Calu3 (cell line): ENCODE measurements around the gene RRP12. TPM values are rescaled to one million over a fixed set of nuclear protein-coding genes. Genes with fewer than 3 reads are reported as not detected.

ENCODE experiments used
- Bru-seq: library from RNA; stranded (reverse); fragments of 400-500 nt; gene quantifications from one replicate; lab custom pipeline; 2021; lab: Mats Ljungman, UMichigan
- BruChase-seq, 2 experiments: library from RNA; stranded (reverse); fragments of 400-500 nt; gene quantifications; one replicate each; lab custom pipeline; 2021; lab: Mats Ljungman, UMichigan
- BruUV-seq: library from RNA; stranded (reverse); fragments of 400-500 nt; replicated peaks from 2 replicates; lab custom pipeline; 2021; lab: Mats Ljungman, UMichigan
- CTCF ChIA-PET: fragments of 300-600 bp; sonication (Branson Sonifier 250); formaldehyde crosslinking; loops from one replicate; lab custom pipeline; 2022; ENCODE audit warnings: antibody characterized with exemption; lab: Charles Lee
- DNase-seq: peaks from one replicate; pipeline ENCODE4 v3.0.0; 2022
- H3K27ac Mint-ChIP-seq: one replicate; pipeline ENCODE4 v1.8.0; 2022; ENCODE audit warnings: mixed read lengths; ENCODE audit not compliant: unreplicated experiment
- H3K27me3 Mint-ChIP-seq: one replicate; pipeline ENCODE4 v1.8.0; 2022; ENCODE audit warnings: mixed read lengths; ENCODE audit not compliant: unreplicated experiment
- H3K36me3 Mint-ChIP-seq: one replicate; pipeline ENCODE4 v1.8.0; 2022; ENCODE audit warnings: mild to moderate bottlenecking, moderate library complexity, mixed read lengths; ENCODE audit not compliant: insufficient read depth, unreplicated experiment
- H3K4me1 Mint-ChIP-seq: one replicate; pipeline ENCODE4 v1.8.0; 2022; ENCODE audit warnings: mild to moderate bottlenecking, low read depth, mixed read lengths; ENCODE audit not compliant: unreplicated experiment
- H3K4me3 Mint-ChIP-seq: one replicate; pipeline ENCODE4 v1.8.0; 2022; ENCODE audit warnings: mild to moderate bottlenecking, low read depth, moderate library complexity, mixed read lengths; ENCODE audit not compliant: unreplicated experiment
- H3K9me3 Mint-ChIP-seq: one replicate; pipeline ENCODE4 v1.8.0; 2022; ENCODE audit warnings: low read depth, mixed read lengths; ENCODE audit not compliant: unreplicated experiment
- intact Hi-C: fragments of 100-400 bp; cut with micrococcal nuclease; formaldehyde crosslinking; loops from one replicate; pipeline ENCODE4 v1.10.0; 2022; ENCODE audit not compliant: unreplicated experiment
- long read RNA-seq: library from polyadenylated mRNA; stranded (forward); transcript quantifications from one replicate; pipeline ENCODE4 v2.0.0, GENCODE V29; 2022
- total RNA-seq: library from RNA; stranded (reverse); gene quantifications from 2 replicates; pipeline ENCODE4 v1.2.3, GENCODE V29; 2022
- TF ChIP-seq, protein P1 (sequence below): fragments of 200-600 bp; IDR thresholded peaks from one replicate; pipeline ENCODE4 v1.8.0; 2022; ENCODE audit warnings: antibody characterized with exemption; ENCODE audit not compliant: unreplicated experiment

RRP12 gene, protein sequence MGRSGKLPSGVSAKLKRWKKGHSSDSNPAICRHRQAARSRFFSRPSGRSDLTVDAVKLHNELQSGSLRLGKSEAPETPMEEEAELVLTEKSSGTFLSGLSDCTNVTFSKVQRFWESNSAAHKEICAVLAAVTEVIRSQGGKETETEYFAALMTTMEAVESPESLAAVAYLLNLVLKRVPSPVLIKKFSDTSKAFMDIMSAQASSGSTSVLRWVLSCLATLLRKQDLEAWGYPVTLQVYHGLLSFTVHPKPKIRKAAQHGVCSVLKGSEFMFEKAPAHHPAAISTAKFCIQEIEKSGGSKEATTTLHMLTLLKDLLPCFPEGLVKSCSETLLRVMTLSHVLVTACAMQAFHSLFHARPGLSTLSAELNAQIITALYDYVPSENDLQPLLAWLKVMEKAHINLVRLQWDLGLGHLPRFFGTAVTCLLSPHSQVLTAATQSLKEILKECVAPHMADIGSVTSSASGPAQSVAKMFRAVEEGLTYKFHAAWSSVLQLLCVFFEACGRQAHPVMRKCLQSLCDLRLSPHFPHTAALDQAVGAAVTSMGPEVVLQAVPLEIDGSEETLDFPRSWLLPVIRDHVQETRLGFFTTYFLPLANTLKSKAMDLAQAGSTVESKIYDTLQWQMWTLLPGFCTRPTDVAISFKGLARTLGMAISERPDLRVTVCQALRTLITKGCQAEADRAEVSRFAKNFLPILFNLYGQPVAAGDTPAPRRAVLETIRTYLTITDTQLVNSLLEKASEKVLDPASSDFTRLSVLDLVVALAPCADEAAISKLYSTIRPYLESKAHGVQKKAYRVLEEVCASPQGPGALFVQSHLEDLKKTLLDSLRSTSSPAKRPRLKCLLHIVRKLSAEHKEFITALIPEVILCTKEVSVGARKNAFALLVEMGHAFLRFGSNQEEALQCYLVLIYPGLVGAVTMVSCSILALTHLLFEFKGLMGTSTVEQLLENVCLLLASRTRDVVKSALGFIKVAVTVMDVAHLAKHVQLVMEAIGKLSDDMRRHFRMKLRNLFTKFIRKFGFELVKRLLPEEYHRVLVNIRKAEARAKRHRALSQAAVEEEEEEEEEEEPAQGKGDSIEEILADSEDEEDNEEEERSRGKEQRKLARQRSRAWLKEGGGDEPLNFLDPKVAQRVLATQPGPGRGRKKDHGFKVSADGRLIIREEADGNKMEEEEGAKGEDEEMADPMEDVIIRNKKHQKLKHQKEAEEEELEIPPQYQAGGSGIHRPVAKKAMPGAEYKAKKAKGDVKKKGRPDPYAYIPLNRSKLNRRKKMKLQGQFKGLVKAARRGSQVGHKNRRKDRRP (N-terminal part only)
- total RNA-seq (52.6 and 54.6 TPM in 2 replicates), Bru-seq, nascent RNA (percentile 52 among the genes with signal in this experiment), BruChase-seq, experiment 1, labeled RNA remaining after a 6-hour chase (percentile 61 among the genes with signal in this experiment), BruChase-seq, experiment 2, labeled RNA remaining after a 2-hour chase (percentile 55 among the genes with signal in this experiment)
- long read RNA-seq, full-length matches to known transcripts, result 15 of 31 reads
- long read RNA-seq, partial matches to known transcripts, result 9 of 31 reads
- long read RNA-seq, other reads (novel, unspliced or antisense), result 7 of 31 reads

DNA sequence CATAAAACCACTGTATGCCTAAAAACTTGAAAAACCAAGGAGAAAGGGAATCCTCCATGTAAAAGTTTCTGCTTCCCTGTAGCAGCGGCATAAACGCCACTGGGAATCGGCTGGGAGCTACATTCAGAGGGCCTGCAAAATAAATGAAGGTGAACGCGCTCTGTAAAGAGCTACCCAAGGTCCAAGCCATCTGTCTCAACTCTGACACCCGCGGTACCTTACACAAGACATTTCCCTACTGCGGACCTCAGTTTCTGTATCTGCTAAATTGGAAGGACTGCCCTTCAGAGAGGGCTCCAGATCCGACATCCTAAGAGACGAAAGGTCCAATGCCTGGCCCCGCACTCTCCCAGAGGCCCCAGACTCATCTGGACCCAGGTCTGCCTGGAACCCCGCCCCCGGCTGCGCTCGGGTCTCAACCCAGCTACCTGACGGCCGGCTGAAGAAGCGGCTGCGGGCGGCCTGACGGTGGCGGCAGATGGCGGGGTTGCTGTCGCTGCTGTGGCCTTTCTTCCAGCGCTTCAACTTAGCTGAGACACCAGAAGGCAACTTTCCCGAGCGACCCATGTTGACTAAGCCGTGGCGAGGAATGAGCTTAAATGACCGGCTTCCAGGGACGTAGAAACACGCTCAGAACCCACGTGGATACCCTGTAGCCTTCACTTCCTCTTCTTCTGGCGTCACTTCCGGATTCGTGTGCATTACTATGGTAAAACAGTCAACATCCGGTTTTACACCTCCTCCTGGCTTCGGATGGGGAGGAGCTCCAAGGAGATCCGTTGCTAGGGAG lies at the start of gene RRP12:
RRP12 (minus strand) TSS at position 676 of the 790 bp plus-strand sequence; CDS start at position 567, 109 bp downstream.
- CTCF ChIA-PET, result interaction anchor here (0.6 to 2.0 kb wide), 6 partner anchors 10 to 164 kb away, joined by 3 to 9 read pairs (median 4); no protein-coding TSS in a partner anchor
- BruUV-seq, result TSS peak; percentile 82
- Mint-ChIP-seq H3K4me3 (peak within 1 kb of the TSS; percentile 88), H3K4me1 (no peaks in the 10 kb centered on the region), H3K27ac (peak within 1 kb of the TSS; percentile 95), H3K36me3 (peaks cover 28% of the 10 kb centered on the region), H3K27me3 (no peaks in the 10 kb centered on the region), H3K9me3 (no peaks in the 10 kb centered on the region)
- DNase-seq, result peak; percentile 79
- TF ChIP-seq, protein P1, sequence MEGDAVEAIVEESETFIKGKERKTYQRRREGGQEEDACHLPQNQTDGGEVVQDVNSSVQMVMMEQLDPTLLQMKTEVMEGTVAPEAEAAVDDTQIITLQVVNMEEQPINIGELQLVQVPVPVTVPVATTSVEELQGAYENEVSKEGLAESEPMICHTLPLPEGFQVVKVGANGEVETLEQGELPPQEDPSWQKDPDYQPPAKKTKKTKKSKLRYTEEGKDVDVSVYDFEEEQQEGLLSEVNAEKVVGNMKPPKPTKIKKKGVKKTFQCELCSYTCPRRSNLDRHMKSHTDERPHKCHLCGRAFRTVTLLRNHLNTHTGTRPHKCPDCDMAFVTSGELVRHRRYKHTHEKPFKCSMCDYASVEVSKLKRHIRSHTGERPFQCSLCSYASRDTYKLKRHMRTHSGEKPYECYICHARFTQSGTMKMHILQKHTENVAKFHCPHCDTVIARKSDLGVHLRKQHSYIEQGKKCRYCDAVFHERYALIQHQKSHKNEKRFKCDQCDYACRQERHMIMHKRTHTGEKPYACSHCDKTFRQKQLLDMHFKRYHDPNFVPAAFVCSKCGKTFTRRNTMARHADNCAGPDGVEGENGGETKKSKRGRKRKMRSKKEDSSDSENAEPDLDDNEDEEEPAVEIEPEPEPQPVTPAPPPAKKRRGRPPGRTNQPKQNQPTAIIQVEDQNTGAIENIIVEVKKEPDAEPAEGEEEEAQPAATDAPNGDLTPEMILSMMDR, result no peak
- intact Hi-C loops, result no loop called here

GRCh38 chr10:97450828-97451227 lies 49.7 kb upstream of the RRP12 start:
- no peaks in the 10 kb centered on the region for H3K4me1 Mint-ChIP-seq
- intact Hi-C loops, result no loop called here
- H3K4me3 Mint-ChIP-seq, result no peak overlapping the region
- H3K27me3 Mint-ChIP-seq, result no peaks in the 10 kb centered on the region
- no peaks in the 10 kb centered on the region for H3K9me3 Mint-ChIP-seq
- no peak for DNase-seq
- no peak overlapping the region for H3K27ac Mint-ChIP-seq
- H3K36me3 Mint-ChIP-seq, result peaks cover 39% of the 10 kb centered on the region
- CTCF ChIA-PET, result no interaction called here
- BruUV-seq, result no TSS peak
- TF ChIP-seq, protein P1, result no peak

- Mint-ChIP-seq H3K9me3 (no peaks in the 10 kb centered on the region), H3K36me3 (peaks cover 30% of the 10 kb centered on the region), H3K27me3 (no peaks in the 10 kb centered on the region), H3K4me3 (peak within 1 kb of the TSS; percentile 98), H3K4me1 (peaks cover 15% of the 10 kb centered on the region), H3K27ac (peak within 1 kb of the TSS; percentile 67)
- TSS peak; percentile 70 for BruUV-seq
- peak; percentile 82 for DNase-seq
- CTCF ChIA-PET, result no interaction called here
- intact Hi-C loops, result loop anchor here (1.0 kb wide), 1 partner anchor 39 kb away; no protein-coding TSS in a partner anchor
- TF ChIP-seq, protein P1, result no peak
Observed at GRCh38 chr10:97445722-97446639, 44.8 kb upstream of the RRP12 start, which contains the start of the genes EXOSC1 and ZDHHC16. Gene EXOSC1, minus strand, starts transcription at chr10:97446006. Its CDS starts 21 bp downstream, at chr10:97445985. Gene ZDHHC16, plus strand, starts transcription at chr10:97446175. Its CDS starts 5,501 bp downstream, at chr10:97451676.
